Gastroesophageal sphincter (tissue), 4 donors: Measurements from ENCODE around the gene LRCH3. TPM values are rescaled to one million over a fixed set of nuclear protein-coding genes. Genes with fewer than 3 reads are reported as not detected.
A peak's percentile ranks its signal among the peaks of the same experiment; 100 is the strongest.

Source experiments
- ATAC-seq: fragments of 150-250 bp; one replicate; pipeline ENCODE4 v1.9.1; 2016; ENCODE audit warnings: mild to moderate bottlenecking, moderate library complexity
- H3K27ac ChIP-seq, 4 donors: fragments of 200-600 bp; sonication (generic) in 3 of 4; 1 replicate in 3 of 4; 2 replicates in 1 of 4; pipeline ENCODE4 v1.5.1; 2016 to 2019
- H3K27me3 ChIP-seq: fragments of 200-600 bp; sonication (generic); one replicate; pipeline ENCODE4 v1.5.1; 2019
- H3K36me3 ChIP-seq, 2 donors: fragments of 200-600 bp; sonication (generic); one replicate each; pipeline ENCODE4 v1.5.1; 2019; ENCODE audit warnings: control low read depth in 1 of 2
- H3K4me1 ChIP-seq, 3 donors: fragments of 200-600 bp; sonication (generic); 1 replicate in 2 of 3; 2 replicates in 1 of 3; pipeline ENCODE4 v1.5.1; 2016 to 2019; ENCODE audit warnings: control low read depth in 2 of 3
- H3K4me3 ChIP-seq, 2 donors: fragments of 200-600 bp; sonication (generic); one replicate each; pipeline ENCODE4 v1.5.1; 2019; ENCODE audit warnings: mild to moderate bottlenecking in 1 of 2, moderate library complexity in 1 of 2
- H3K9me3 ChIP-seq, 3 donors: fragments of 200-600 bp; sonication (generic); one replicate each; pipeline ENCODE4 v1.5.1; 2017 to 2019; ENCODE audit warnings: control low read depth in 2 of 3
- CTCF ChIP-seq, 4 experiments: fragments of 200-600 bp in 2 of 4; fragments of 450-650 bp in 2 of 4; sonication (generic) in 1 of 4; IDR thresholded peaks; one replicate each; pipeline ENCODE4 v1.5.1; 2017 to 2019; ENCODE audit warnings: antibody characterized with exemption in 4 of 4, mild to moderate bottlenecking in 2 of 4, moderate library complexity in 2 of 4
- EP300 ChIP-seq: sonication (generic); formaldehyde crosslinking; IDR thresholded peaks from one replicate; pipeline ENCODE4 v1.6.1; 2017; ENCODE audit warnings: antibody characterized with exemption, mild to moderate bottlenecking
- POLR2A ChIP-seq, 2 donors: fragments of 450-650 bp; IDR thresholded peaks; one replicate each; pipeline ENCODE4 v1.6.1; 2017; ENCODE audit warnings: antibody characterized with exemption in 2 of 2, mild to moderate bottlenecking in 2 of 2, moderate library complexity in 1 of 2
- POLR2AphosphoS5 ChIP-seq: sonication (generic); formaldehyde crosslinking; IDR thresholded peaks from one replicate; pipeline ENCODE4 v1.6.1; 2017; ENCODE audit warnings: antibody characterized with exemption
- WGBS, 2 donors: methylation state at CpG; one replicate each; pipeline ENCODE4 v1.1.5; 2018; ENCODE audit warnings: low coverage in 1 of 2; 5-methylcytosine and 5-hydroxymethylcytosine counted together
- total RNA-seq, 4 donors: library from RNA; depleted of rRNA; stranded (reverse); fragments of >200 nt; gene quantifications; one replicate each; pipeline ENCODE4 v1.1.0, GENCODE V29; 2016

LRCH3 gene
- total RNA-seq, 4 donors from 2014 or later = 39.0 to 158 (median 69.6) TPM

GRCh38 chr3:197748597-197749314 lies 42.3 kb upstream of the LRCH3 start:
- H3K4me3 ChIP-seq = peak overlapping the region; percentile 67 to 88
- no peaks in the 10 kb centered on the region for H3K9me3 ChIP-seq
- TF ChIP-seq EP300 = no peak
- TF ChIP-seq CTCF (IDR thresholded peaks at IDR 0.05) = no peak
- TF ChIP-seq POLR2A (IDR thresholded peaks at IDR 0.05) = no peak
- no peak for TF ChIP-seq POLR2AphosphoS5
- no peaks in the 10 kb centered on the region for H3K27me3 ChIP-seq
- H3K36me3 ChIP-seq = no peaks in the 10 kb centered on the region
- no peak for ATAC-seq
- H3K27ac ChIP-seq = peak overlapping the region; percentile 74 to 98 (median 98)
- 15 to 18% methylated on average over 12 of the region's 12 CpGs for WGBS, 2 donors
- peaks cover 2 to 38% (median 12%) of the 10 kb centered on the region in 3 donors for H3K4me1 ChIP-seq

GRCh38 chr3:197749315-197749600 lies 41.8 kb upstream of the LRCH3 start:
- no peaks in the 10 kb centered on the region for H3K27me3 ChIP-seq
- H3K36me3 ChIP-seq = no peaks in the 10 kb centered on the region
- H3K4me3 ChIP-seq = peak overlapping the region; percentile 67 to 88
- TF ChIP-seq POLR2AphosphoS5 = no peak
- TF ChIP-seq EP300 = no peak
- TF ChIP-seq CTCF (IDR thresholded peaks at IDR 0.05) = no peak
- TF ChIP-seq POLR2A (IDR thresholded peaks at IDR 0.05) = no peak
- WGBS, 2 donors = 0 to 1% methylated on average over 1 to 9 of the region's 18 CpGs
- peak overlapping the region; percentile 74 to 98 (median 98) for H3K27ac ChIP-seq
- no peaks in the 10 kb centered on the region for H3K9me3 ChIP-seq
- H3K4me1 ChIP-seq = peaks cover 2 to 40% (median 12%) of the 10 kb centered on the region in 3 donors
- peak; percentile 54 for ATAC-seq

GRCh38 chr3:197749601-197750395 lies 41.3 kb upstream of the LRCH3 start, which contains the start of gene FYTTD1:
Gene FYTTD1, plus strand, starts transcription at chr3:197749883. Its CDS starts 89 bp downstream, at chr3:197749972.
- WGBS, 2 donors = 0% methylated on average over 1 of the region's 104 CpGs; no CpG with 5 or more reads in 1 of the 2 donors
- Histone ChIP-seq H3K27ac (peak within 1 kb of the TSS; percentile 84 to 98 (median 98)), H3K9me3 (no peaks in the 10 kb centered on the region), H3K27me3 (no peaks in the 10 kb centered on the region), H3K36me3 (no peaks in the 10 kb centered on the region), H3K4me3 (peak within 1 kb of the TSS; percentile 67 to 88), H3K4me1 (peaks cover 2 to 44% (median 12%) of the 10 kb centered on the region in 3 donors)
- TF ChIP-seq CTCF (IDR thresholded peaks at IDR 0.05) = peak in 3 of 4 experiments; percentile 63 to 72 (median 64)
- no peak for TF ChIP-seq EP300
- TF ChIP-seq POLR2AphosphoS5 = peak; percentile 76
- peak; percentile 79 for TF ChIP-seq POLR2A (IDR thresholded peaks at IDR 0.05)
- peak; percentile 96 for ATAC-seq

GRCh38 chr3:197750396-197750831 lies 40.6 kb upstream of the LRCH3 start:
- TF ChIP-seq EP300 (no peak), POLR2AphosphoS5 (peak; percentile 25), POLR2A (IDR thresholded peaks at IDR 0.05) (peak; percentile 41 to 45), CTCF (IDR thresholded peaks at IDR 0.05) (peak in 2 of 4 experiments; percentile 10 to 32)
- WGBS, 2 donors = 0 to 5% methylated on average over 2 to 4 of the region's 43 CpGs
- ATAC-seq = peak; percentile 46

More at GRCh38 chr3:197750396-197750831, 40.6 kb upstream of the LRCH3 start:
- no peaks in the 10 kb centered on the region for H3K9me3 ChIP-seq
- no peaks in the 10 kb centered on the region for H3K27me3 ChIP-seq
- peaks cover 2 to 46% (median 12%) of the 10 kb centered on the region in 3 donors for H3K4me1 ChIP-seq
- H3K27ac ChIP-seq = peak overlapping the region; percentile 84 to 98 (median 98)
- no peaks in the 10 kb centered on the region for H3K36me3 ChIP-seq
- H3K4me3 ChIP-seq = peak overlapping the region; percentile 67 to 88
